T-helper 2 cell (primary cell): ENCODE results near the gene LGR4.
"Not testable (repeated sequence)": the region's sequence is repeated elsewhere in the genome, so short reads cannot be mapped to it uniquely, and the experiment has no call there.

Experiments
- DNase-seq, 5 experiments: peaks; one replicate each; pipeline versions ENCODE4 v3.0.0 to v3.0.0-alpha.2; 2012 to 2022

LGR4 gene

DNA sequence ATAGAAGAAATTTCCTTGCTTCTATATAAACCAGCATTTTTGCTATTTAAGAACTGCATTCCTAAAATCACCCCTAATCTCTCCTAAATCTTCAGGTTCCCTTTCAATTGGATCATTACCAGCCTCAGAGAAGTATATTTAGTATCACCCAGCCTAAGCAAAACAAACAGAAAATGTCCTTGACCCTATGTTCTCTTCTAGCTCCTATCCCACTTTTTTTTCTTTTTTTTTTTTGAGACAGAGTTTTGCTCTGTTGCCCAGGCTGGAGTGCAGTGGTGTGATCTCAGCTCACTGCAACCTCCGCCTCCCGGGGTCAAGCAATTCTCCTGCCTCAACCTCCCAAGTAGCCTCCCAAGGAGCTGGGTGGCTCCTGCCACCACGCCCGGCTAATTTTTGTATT lies 137.8 kb downstream of the LGR4 start:
- not testable (repeated sequence) for DNase-seq

DNA sequence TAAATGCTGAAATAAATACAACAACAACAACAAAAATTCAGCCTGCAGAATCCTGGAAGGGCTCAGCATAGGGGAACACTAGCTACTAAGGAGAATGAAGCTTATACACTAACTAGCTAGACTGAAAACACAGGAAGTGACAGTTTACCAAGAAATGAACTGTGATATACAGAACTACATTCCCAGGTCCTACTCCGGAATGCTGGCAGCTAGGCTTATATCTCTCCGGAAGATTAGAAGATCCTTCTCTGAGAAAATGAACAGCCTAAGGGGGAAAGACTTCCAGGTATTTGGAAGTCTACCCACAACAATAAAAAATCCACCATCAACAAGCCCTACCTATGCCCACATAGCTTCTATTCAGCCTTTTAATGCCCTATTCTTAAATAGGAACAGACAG lies 140.6 kb downstream of the LGR4 start:
- no peak for DNase-seq

DNA sequence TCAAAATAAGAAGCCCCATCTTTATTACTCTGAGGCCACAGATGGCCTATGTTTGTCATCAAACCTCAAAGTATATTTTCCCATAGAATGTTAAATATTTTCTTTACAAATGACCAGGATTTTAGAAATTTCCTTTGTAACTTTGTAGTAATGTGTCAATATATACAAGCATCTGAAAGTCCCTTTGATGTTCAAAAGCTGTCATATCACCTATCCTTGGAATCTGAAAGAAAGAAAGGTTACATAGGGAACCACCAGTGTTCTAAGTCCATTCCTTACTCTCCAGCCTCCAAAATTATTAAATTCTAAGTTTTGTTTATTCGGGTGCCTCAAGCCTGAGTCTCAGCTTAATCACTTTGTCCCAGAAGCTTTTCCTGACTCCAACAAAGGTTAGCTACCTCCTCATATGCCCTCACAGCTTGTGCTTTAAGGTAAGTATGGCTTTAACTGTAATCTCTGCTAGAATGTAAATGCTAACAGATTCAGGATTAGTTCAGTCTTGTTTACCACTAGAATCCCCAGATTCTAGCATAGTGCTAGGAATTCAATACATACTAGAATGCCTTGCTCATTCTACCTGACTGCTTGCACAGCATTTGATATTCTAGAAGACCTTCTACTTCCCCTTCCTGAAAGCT lies 141.8 kb downstream of the LGR4 start:
- DNase-seq, result no peak

DNA sequence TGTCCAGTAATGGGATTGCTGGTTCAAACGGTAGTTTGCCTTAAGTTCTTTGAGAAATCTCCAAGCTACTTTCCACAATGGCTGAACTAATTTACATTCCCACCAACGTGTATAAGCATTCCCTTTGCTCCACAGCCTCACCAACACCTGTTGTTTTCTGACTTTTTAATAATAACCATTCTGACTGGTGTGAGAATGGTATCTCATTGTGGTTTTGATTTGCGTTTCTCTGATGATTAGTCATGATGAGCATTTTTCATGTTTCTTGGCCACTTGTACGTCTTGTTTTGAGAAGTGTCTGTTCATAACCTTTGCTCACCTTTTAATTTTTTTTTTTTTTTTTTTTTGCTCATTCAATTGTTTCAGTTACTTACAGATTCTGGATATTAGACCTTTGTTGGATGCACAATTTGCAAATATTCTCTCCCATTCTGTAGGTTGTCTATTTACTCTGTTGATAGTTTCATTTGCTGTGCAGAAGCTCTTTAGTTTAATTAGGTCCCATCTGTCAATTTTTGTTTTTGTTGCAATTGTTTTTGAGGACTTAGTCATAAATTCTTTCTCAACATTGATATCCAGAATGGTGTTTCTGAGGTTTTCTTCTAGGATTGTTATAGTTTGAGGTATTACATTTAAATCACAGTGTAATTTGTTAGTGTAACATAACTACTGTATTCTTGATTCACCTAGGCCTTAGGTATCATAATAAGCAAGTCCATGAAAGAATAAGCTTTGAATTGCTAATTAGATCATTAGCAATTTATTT lies 142.5 kb downstream of the LGR4 start:
- DNase-seq, result peak in 1 of 5 experiments; percentile 9

DNA sequence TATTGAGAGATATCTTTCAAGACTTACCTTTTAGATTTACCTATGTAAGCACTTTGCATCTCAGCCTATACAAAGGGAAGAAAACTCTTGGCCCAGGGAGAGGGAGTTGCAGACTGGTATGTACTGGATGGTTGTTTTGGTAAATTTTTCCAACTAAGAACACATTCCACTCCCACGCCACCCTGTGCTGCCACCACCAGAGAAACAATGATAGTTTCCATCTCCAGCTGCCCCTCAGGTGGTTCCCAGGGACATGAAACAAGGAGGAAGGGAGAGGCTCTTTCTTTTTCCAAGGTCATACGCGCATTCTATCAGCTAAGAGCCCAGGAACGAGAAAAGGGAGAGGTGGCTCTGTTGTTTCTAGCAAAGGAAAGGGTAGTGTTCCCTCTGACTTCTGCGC lies 144.0 kb downstream of the LGR4 start:
- no peak for DNase-seq

DNA sequence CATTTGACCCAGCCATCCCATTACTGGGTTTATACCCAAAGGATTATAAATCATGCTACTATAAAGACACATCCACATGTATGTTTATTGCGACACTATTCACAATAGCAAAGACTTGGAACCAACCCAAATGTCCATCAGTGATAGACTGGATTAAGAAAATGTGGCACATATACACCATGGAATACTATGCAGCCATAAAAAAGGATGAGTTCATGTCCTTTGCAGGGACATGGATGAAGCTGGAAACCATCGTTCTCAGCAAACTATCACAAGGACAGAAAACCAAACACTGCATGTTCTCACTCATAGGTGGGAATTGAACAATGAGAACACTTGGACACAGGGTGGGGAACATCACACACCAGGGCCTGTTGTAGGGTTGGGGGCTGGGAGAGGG lies 145.5 kb downstream of the LGR4 start:
- not testable (repeated sequence) for DNase-seq

DNA sequence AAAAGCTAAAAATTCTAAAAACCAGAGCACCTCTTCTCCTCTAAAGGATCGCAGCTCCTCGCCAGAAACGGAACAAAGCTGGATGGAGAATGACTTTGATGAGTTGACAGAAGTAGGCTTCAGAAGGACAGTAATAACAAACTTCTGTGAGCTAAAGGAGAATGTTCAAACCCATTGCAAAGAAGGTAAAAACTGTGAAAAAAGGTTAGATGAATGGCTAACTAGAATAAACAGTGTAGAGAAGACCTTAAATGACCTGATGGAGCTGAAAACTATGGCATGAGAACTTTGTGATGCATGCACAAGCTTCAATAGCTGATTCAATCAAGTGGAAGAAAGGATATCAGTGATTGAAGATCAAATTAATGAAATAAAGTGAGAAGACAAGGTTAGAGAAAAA lies 150.4 kb downstream of the LGR4 start:
- DNase-seq, result not testable (repeated sequence)

DNA sequence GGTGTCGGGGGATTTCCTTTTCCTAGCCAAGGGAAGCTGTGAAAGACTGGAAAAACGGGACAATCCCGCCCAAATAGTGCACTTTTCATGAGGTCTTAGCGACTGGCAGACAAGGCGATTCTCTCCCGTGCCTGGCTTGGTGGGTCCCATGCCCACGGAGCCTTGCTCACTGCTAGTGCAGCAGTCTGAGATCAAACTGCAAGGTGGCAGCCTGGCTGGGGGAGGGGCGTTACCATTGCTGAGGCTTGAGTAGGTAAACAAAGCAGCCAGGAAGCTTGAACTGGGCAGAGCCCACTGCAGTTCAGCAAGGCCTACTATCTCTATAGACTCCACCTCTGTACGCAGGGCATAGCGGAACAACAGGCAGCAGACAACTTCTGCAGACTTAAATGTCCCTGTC lies 151.2 kb downstream of the LGR4 start:
- not testable (repeated sequence) for DNase-seq

DNA sequence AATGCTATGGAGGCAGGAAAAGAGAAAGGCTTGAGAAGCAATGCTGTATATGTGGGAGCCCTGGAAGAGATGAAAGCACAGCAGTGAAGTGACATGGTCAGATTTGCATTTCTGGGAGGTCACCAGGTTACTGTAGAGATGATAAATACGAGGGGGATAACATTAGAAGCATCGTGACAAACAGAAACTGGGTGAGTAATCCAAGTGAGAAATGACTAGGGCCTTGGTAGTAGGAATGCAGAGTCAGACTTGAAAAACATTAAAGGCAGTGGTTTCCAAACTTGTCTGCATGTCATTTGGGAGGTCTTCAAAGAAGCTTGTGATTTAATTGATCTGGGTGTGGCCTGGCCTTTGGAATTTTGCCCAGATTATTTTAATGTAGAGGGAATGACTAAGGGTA lies 153.5 kb downstream of the LGR4 start:
- DNase-seq, result peak in 1 of 5 experiments; percentile 26

DNA sequence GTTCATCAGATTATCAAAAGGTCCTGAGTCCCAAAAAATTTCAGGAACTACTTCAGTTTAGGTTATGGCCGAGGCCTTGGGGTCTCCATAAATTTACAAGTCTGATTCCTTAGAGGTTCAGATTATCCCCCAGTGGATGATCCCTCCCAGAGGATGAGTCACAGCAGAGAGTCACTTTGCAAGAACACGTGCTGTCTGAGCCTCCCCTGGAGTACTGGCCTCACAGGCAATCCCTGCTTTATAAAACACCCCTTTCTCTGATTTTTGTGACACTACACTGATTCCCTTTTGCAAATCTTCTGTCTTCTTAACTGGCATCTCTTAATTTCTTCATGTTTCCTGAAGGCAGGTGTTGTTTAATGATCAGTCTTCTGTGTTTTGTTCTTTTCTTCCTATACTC lies 154.8 kb downstream of the LGR4 start:
- no peak for DNase-seq
